GM23338 (cell line): ENCODE results near the gene KCNAB2.

Experiments
- CTCF ChIP-seq, 2 experiments: fragments of 200-600 bp in 1 of 2; sonication (generic) in 1 of 2; conservative IDR thresholded peaks; 2 replicates each; pipeline versions ENCODE4 v1.5.1 to v1.6.1; 2016 to 2017; ENCODE audit warnings: antibody characterized with exemption in 2 of 2, low read depth in 2 of 2, mild to moderate bottlenecking in 2 of 2, moderate library complexity in 1 of 2
- EZH2 ChIP-seq: fragments of 200-600 bp; sonication (generic); IDR thresholded peaks from one replicate; pipeline ENCODE4 v1.8.0; 2017; ENCODE audit warnings: antibody characterized with exemption, mild to moderate bottlenecking, low read depth; ENCODE audit not compliant: unreplicated experiment
- POLR2AphosphoS5 ChIP-seq: IDR thresholded peaks from 2 replicates; pipeline ENCODE4 v1.6.1; 2016; ENCODE audit warnings: antibody characterized with exemption, low read depth
- TF ChIP-seq, protein P1 (sequence below): IDR thresholded peaks from 2 replicates; pipeline ENCODE4 v1.6.1; 2016; ENCODE audit warnings: antibody characterized with exemption

DNA sequence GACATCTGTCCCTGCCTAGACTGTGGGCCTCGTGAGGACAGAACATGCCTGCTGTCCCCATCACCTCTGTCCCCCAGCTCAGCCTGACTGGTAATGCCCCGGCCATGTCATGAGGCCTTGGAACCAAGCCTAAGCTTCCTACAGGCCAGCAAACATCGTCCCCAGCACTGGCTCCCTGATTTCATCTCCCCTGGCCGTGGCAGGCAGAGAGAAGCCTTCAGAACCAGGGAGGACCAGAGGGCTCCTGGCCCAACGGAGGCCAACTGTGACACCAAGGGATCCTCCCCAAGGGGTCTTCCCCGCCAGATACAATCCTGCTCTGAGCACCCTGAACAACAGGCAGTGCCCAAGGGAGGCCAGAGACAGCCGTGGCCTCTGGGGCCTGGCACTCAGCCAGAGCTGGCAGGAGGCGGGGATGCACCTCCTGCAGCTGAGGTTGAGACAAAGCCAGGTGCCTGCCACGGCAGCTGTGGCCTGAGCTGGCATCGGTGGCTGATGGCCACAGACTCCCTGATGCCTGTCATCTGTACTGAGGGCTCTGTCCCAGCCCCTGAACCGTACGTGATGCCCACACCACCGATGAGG, 43.6 kb upstream of the KCNAB2 start:
- TF ChIP-seq CTCF (conservative IDR thresholded peaks at IDR 0.05; ENCODE audit: low read depth in 2 of 2) (no peak), POLR2AphosphoS5 (no peak), EZH2 (no peak)
- TF ChIP-seq, protein P1, sequence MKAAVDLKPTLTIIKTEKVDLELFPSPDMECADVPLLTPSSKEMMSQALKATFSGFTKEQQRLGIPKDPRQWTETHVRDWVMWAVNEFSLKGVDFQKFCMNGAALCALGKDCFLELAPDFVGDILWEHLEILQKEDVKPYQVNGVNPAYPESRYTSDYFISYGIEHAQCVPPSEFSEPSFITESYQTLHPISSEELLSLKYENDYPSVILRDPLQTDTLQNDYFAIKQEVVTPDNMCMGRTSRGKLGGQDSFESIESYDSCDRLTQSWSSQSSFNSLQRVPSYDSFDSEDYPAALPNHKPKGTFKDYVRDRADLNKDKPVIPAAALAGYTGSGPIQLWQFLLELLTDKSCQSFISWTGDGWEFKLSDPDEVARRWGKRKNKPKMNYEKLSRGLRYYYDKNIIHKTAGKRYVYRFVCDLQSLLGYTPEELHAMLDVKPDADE: no peak
